HepG2 (cell line): ENCODE measurements around the gene ZNF474. TPM values are rescaled to one million over a fixed set of nuclear protein-coding genes. Genes with fewer than 3 reads are reported as not detected.

Experiments used
- ATAC-seq: fragments of 200-7000 bp; cut with Tn5 transposase; 3 replicates; pipeline ENCODE4 v1.9.1; 2020; ENCODE audit warnings: mild to moderate bottlenecking, moderate library complexity
- BruUV-seq: library from RNA; stranded (reverse); fragments of 400-500 nt; replicated peaks from 2 replicates; lab custom pipeline; 2021; lab: Mats Ljungman, UMichigan
- CTCF ChIA-PET: fragments of 300-600 bp; formaldehyde crosslinking; extraction: SDS; loops from one replicate; lab custom pipeline; 2021; ENCODE audit warnings: low total read pairs, inconsistent platforms, low intra/inter-chr PET ratio; lab: Yijun Ruan, JAX
- POLR2A ChIA-PET: fragments of 350-600 bp; sonication (Branson Sonifier 250); formaldehyde crosslinking; loops from one replicate; lab custom pipeline; 2020; ENCODE audit warnings: antibody characterized with exemption, inconsistent platforms; lab: Yijun Ruan, JAX
- DNase-seq: peaks from one replicate; pipeline ENCODE4 v3.0.0-alpha.2; 2015; ENCODE audit warnings: low spot score
- FAIRE-seq: peaks from 3 replicates; lab custom pipeline; 2011; peaks lifted over from hg19 to GRCh38; lab: Jason Lieb, UNC
- H2AFZ ChIP-seq: one replicate; pipeline ENCODE4 v1.6.1; 2011; ENCODE audit warnings: low read length, inconsistent platforms
- H3K27ac ChIP-seq: fragments of 300-600 bp; 3 replicates; pipeline ENCODE4 v1.8.0; 2011; ENCODE audit warnings: mixed run types, mild to moderate bottlenecking, mixed read lengths, low read length, inconsistent platforms; ENCODE audit not compliant: insufficient read depth; ENCODE audit errors: extremely low read length
- H3K27me3 ChIP-seq, 2 experiments: fragments of 200-600 bp in 1 of 2; 2 replicates in 1 of 2; 3 replicates in 1 of 2; pipeline versions ENCODE4 v1.6.0 to v1.8.0; 2011; ENCODE audit warnings: low read length in 2 of 2, mild to moderate bottlenecking in 2 of 2, moderate library complexity in 2 of 2, inconsistent platforms in 1 of 2; ENCODE audit not compliant: insufficient read depth in 2 of 2, control insufficient read depth in 1 of 2
- H3K36me3 ChIP-seq, 2 experiments: fragments of 200-600 bp in 1 of 2; replicated peaks in 1 of 2; 2 replicates in 1 of 2; 3 replicates in 1 of 2; pipeline versions ENCODE4 v1.5.1 to v1.8.0; 2011; ENCODE audit warnings: low read length in 2 of 2, inconsistent platforms in 1 of 2; ENCODE audit not compliant: insufficient read depth in 2 of 2, control insufficient read depth in 1 of 2
- H3K4me1 ChIP-seq: 2 replicates; pipeline ENCODE4 v1.5.1; 2012; ENCODE audit warnings: low read length, inconsistent platforms; ENCODE audit not compliant: insufficient read depth
- H3K4me2 ChIP-seq: 2 replicates; pipeline ENCODE4 v1.6.0; 2011; ENCODE audit warnings: low read depth, low read length, inconsistent platforms
- H3K4me3 ChIP-seq, 3 experiments: fragments of 200-600 bp in 1 of 3; sonication (generic), shearing (Covaris generic) in 1 of 3; replicated peaks in 1 of 3; 2 replicates each; pipeline ENCODE4 v1.5.1; 2011 to 2016; ENCODE audit warnings: low read length in 3 of 3, inconsistent platforms in 2 of 3, low read depth in 2 of 3, mild to moderate bottlenecking in 2 of 3, control low read depth in 1 of 3, mixed read lengths in 1 of 3; ENCODE audit not compliant: insufficient read depth in 1 of 3
- H3K79me2 ChIP-seq: one replicate; pipeline ENCODE4 v1.6.1; 2011; ENCODE audit warnings: low read length, inconsistent platforms; ENCODE audit not compliant: insufficient read depth
- H3K9ac ChIP-seq: 2 replicates; pipeline ENCODE4 v1.6.0; 2011; ENCODE audit warnings: mild to moderate bottlenecking, low read depth, low read length, inconsistent platforms; ENCODE audit not compliant: insufficient read depth
- H3K9me3 ChIP-seq: 2 replicates; pipeline ENCODE4 v1.5.1; 2012; ENCODE audit warnings: mild to moderate bottlenecking, low read length
- H4K20me1 ChIP-seq: 2 replicates; pipeline ENCODE4 v1.6.0; 2011; ENCODE audit warnings: inconsistent platforms, mild to moderate bottlenecking, low read length, moderate library complexity; ENCODE audit not compliant: insufficient read depth
- KDM2A ChIP-seq: sonication (generic); formaldehyde crosslinking; IDR thresholded peaks from 2 replicates; pipeline ENCODE4 v1.4.0; 2020; ENCODE audit warnings: low read depth, missing genetic modification reagents, borderline replicate concordance
- KLF16 ChIP-seq, 2 experiments: sonication (generic) in 1 of 2; formaldehyde crosslinking in 1 of 2; IDR thresholded peaks; 2 replicates each; pipeline versions ENCODE4 v1.6.1 to v1.8.0; 2016 to 2023; ENCODE audit warnings: missing genetic modification reagents in 2 of 2, missing compliant biosample characterization in 1 of 2
- MED13 ChIP-seq: sonication (generic); formaldehyde crosslinking; IDR thresholded peaks from 2 replicates; pipeline ENCODE4 v1.5.0; 2020; ENCODE audit warnings: missing genetic modification reagents
- MED8 ChIP-seq: sonication (generic); formaldehyde crosslinking; IDR thresholded peaks from 2 replicates; pipeline ENCODE4 v1.8.1; 2023; ENCODE audit warnings: mild to moderate bottlenecking, missing genetic modification reagents; ENCODE audit not compliant: insufficient replicate concordance
- MYPOP ChIP-seq: sonication (generic); formaldehyde crosslinking; IDR thresholded peaks from 2 replicates; pipeline ENCODE4 v1.8.1; 2023; ENCODE audit warnings: mild to moderate bottlenecking, moderate library complexity, missing genetic modification reagents
- PLRG1 ChIP-seq: fragments of 450-650 bp; conservative IDR thresholded peaks from 2 replicates; pipeline ENCODE4 v1.6.1; 2016
- REPIN1 ChIP-seq: sonication (generic); formaldehyde crosslinking; IDR thresholded peaks from 2 replicates; pipeline ENCODE4 v1.8.0; 2022; ENCODE audit warnings: missing genetic modification reagents, low read depth, mild to moderate bottlenecking, borderline replicate concordance
- SRSF1 ChIP-seq: fragments of 200-400 bp; formaldehyde crosslinking; optimal IDR thresholded peaks from 2 replicates; pipeline ENCODE3; 2017; ENCODE audit warnings: mild to moderate bottlenecking, low read depth, low read length, moderate library complexity
- ZFP82 ChIP-seq: sonication (generic); formaldehyde crosslinking; IDR thresholded peaks from 2 replicates; pipeline ENCODE4 v1.5.1; 2020; ENCODE audit warnings: mild to moderate bottlenecking, missing genetic modification reagents, borderline replicate concordance
- ZFYVE20 ChIP-seq: sonication (generic); formaldehyde crosslinking; IDR thresholded peaks from 2 replicates; pipeline ENCODE4 v1.8.0; 2023; ENCODE audit warnings: low read depth, mild to moderate bottlenecking, moderate library complexity, missing genetic modification reagents, borderline replicate concordance
- ZMYM4 ChIP-seq: sonication (generic); formaldehyde crosslinking; IDR thresholded peaks from 2 replicates; pipeline ENCODE4 v1.8.1; 2023; ENCODE audit warnings: mild to moderate bottlenecking, missing genetic modification reagents
- ZNF17 ChIP-seq: sonication (generic); formaldehyde crosslinking; IDR thresholded peaks from 2 replicates; pipeline ENCODE4 v1.5.0; 2020; ENCODE audit warnings: mild to moderate bottlenecking, missing genetic modification reagents
- ZNF354B ChIP-seq: sonication (generic); formaldehyde crosslinking; IDR thresholded peaks from 2 replicates; pipeline ENCODE4 v1.8.0; 2022; ENCODE audit warnings: mild to moderate bottlenecking, missing genetic modification reagents
- ZNF510 ChIP-seq: sonication (generic); formaldehyde crosslinking; IDR thresholded peaks from 2 replicates; pipeline ENCODE4 v1.4.0; 2020; ENCODE audit warnings: low read depth, mild to moderate bottlenecking, missing genetic modification reagents
- ZNF839 ChIP-seq: sonication (generic); formaldehyde crosslinking; IDR thresholded peaks from 2 replicates; pipeline ENCODE4 v1.4.0; 2020; ENCODE audit warnings: missing genetic modification reagents, mild to moderate bottlenecking, borderline replicate concordance
- WGBS: methylation state at CpG from one replicate; pipeline ENCODE4 v1.1.6; 2017; ENCODE audit warnings: low lambda C conversion rate; 5-methylcytosine and 5-hydroxymethylcytosine counted together
- in situ Hi-C: cut with HindIII; loops from 2 replicates; pipeline ENCODE4 v1.10.0; 2017; ENCODE audit warnings: low pct_unique_long_range_greater_than_20kb; ENCODE audit not compliant: extremely low pct_ligation_motif_present
- intact Hi-C: fragments of 100-400 bp; cut with micrococcal nuclease; formaldehyde crosslinking; loops from one replicate; pipeline ENCODE4 v1.10.0; 2022; ENCODE audit not compliant: unreplicated experiment
- polyA plus RNA-seq, 8 experiments: library from polyadenylated mRNA; depleted of rRNA in 3 of 8; stranded (reverse) in 7 of 8; unstranded in 1 of 8; fragments of >200 nt; fragmentation: Illumina TruSeq in 4 of 8; extraction: Trizol in 4 of 8; gene quantifications; 2 replicates each; pipeline versions ENCODE4 v1.2.1 to v1.2.3, GENCODE V29; 2011 to 2016; ENCODE audit warnings: low read depth in 4 of 8, missing spikeins in 1 of 8, mixed read lengths in 1 of 8; ENCODE audit not compliant: insufficient read depth in 1 of 8
- total RNA-seq, 5 experiments: library from RNA; depleted of rRNA; stranded (reverse); fragments of >200 nt; fragmentation: Illumina TruSeq; extraction: Trizol; gene quantifications; 2 replicates each; pipeline ENCODE4 v1.2.3, GENCODE V29; 2016; ENCODE audit warnings: low read depth in 1 of 5
- TF ChIP-seq, protein P1 (sequence below): sonication (generic); formaldehyde crosslinking; IDR thresholded peaks from 2 replicates; pipeline ENCODE4 v1.4.0; 2020; ENCODE audit warnings: missing genetic modification reagents
- TF ChIP-seq, protein P2 (sequence below): sonication (generic); formaldehyde crosslinking; IDR thresholded peaks from 2 replicates; pipeline ENCODE4 v1.9.0; 2021; ENCODE audit warnings: missing genetic modification reagents, mild to moderate bottlenecking, borderline replicate concordance
- TF ChIP-seq, protein P3 (sequence below): sonication (generic); formaldehyde crosslinking; IDR thresholded peaks from 2 replicates; pipeline ENCODE4 v1.8.0; 2022; ENCODE audit warnings: missing genetic modification reagents, mild to moderate bottlenecking, borderline replicate concordance
- TF ChIP-seq, protein P4 (sequence below): IDR thresholded peaks from 2 replicates; pipeline ENCODE4 v1.6.1; 2016; ENCODE audit warnings: missing biosample characterization, missing genetic modification reagents, low read depth

Gene ZNF474
- total and polyA plus RNA-seq, 2 of the 13 experiments (the other 11 are each of a cell fraction or from before 2014, with no cell fraction given), result 0.07 TPM; not detected in 1

- no peak for TF ChIP-seq ZFYVE20
- TF ChIP-seq ZFP82 (CRISPR knock-in tag), result no peak
- TF ChIP-seq, protein P1, sequence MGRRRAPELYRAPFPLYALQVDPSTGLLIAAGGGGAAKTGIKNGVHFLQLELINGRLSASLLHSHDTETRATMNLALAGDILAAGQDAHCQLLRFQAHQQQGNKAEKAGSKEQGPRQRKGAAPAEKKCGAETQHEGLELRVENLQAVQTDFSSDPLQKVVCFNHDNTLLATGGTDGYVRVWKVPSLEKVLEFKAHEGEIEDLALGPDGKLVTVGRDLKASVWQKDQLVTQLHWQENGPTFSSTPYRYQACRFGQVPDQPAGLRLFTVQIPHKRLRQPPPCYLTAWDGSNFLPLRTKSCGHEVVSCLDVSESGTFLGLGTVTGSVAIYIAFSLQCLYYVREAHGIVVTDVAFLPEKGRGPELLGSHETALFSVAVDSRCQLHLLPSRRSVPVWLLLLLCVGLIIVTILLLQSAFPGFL (CRISPR knock-in tag), result no peak
- TF ChIP-seq ZNF17 (CRISPR knock-in tag), result no peak
- TF ChIP-seq KDM2A (CRISPR knock-in tag), result no peak
Observed at GRCh38 chr5:122130152-122130551, 806 bp downstream of the ZNF474 start (continued).

DNA sequence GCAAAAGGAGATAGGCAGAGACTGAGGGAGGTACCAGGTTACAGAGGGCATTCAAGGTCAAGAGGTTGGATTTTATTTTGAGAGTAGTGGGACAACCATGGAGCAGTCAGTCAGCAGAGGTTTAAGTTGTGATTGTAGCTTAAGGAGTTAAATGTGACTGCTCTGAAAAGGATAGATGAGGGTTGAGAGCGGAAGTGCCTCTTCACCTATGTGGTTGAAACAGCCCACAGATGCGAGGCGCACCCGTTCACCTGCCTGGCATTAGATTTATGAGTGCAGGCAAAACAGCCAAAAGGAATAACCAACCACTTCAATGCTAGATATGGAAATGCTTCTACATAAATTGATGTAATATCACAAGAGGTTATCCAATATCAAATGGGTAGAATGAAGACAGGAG is 8.4 kb downstream of the ZNF474 start:
- Histone ChIP-seq H3K9ac (no peak overlapping the region), H3K4me1 (no peaks in the 10 kb centered on the region), H3K79me2 (no peaks in the 10 kb centered on the region), H3K4me3 (no peak overlapping the region), H3K9me3 (no peaks in the 10 kb centered on the region), H3K4me2 (no peak overlapping the region), H3K36me3 (no peaks in the 10 kb centered on the region), H4K20me1 (no peaks in the 10 kb centered on the region), H2AFZ (no peak overlapping the region), H3K27ac (no peak overlapping the region), H3K27me3 (no peaks in the 10 kb centered on the region)
- DNase-seq (no peak), ATAC-seq (no peak), FAIRE-seq (no peak)
- in situ Hi-C loops, result no loop called here
- intact Hi-C loops, result no loop called here
- WGBS, result 50% methylated on average over 4 of the region's 4 CpGs
- CTCF ChIA-PET, result no interaction called here
- no TSS peak for BruUV-seq
- POLR2A ChIA-PET, result no interaction called here
- TF ChIP-seq, protein P2, sequence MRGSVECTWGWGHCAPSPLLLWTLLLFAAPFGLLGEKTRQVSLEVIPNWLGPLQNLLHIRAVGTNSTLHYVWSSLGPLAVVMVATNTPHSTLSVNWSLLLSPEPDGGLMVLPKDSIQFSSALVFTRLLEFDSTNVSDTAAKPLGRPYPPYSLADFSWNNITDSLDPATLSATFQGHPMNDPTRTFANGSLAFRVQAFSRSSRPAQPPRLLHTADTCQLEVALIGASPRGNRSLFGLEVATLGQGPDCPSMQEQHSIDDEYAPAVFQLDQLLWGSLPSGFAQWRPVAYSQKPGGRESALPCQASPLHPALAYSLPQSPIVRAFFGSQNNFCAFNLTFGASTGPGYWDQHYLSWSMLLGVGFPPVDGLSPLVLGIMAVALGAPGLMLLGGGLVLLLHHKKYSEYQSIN (CRISPR knock-in tag), result no peak
- TF ChIP-seq, protein P3, sequence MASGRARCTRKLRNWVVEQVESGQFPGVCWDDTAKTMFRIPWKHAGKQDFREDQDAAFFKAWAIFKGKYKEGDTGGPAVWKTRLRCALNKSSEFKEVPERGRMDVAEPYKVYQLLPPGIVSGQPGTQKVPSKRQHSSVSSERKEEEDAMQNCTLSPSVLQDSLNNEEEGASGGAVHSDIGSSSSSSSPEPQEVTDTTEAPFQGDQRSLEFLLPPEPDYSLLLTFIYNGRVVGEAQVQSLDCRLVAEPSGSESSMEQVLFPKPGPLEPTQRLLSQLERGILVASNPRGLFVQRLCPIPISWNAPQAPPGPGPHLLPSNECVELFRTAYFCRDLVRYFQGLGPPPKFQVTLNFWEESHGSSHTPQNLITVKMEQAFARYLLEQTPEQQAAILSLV (CRISPR knock-in tag), result no peak
- TF ChIP-seq, protein P4, sequence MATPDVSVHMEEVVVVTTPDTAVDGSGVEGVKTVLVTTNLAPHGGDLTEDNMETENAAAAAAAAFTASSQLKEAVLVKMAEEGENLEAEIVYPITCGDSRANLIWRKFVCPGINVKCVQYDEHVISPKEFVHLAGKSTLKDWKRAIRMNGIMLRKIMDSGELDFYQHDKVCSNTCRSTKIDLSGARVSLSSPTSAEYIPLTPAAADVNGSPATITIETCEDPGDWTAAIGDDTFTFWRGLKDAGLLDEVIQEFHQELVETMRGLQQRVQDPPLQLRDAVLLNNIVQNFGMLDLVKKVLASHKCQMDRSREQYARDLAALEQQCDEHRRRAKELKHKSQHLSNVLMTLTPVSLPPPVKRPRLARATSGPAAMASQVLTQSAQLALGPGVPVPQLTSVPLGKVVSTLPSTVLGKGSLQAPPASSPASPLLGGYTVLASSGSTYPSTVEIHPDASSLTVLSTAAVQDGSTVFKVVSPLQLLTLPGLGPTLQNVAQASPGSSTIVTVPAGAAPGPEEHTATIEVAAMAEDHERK (CRISPR knock-in tag), result no peak
- TF ChIP-seq PLRG1, result no peak
- TF ChIP-seq ZNF839, result no peak
- TF ChIP-seq SRSF1, result no peak
- no peak for TF ChIP-seq MYPOP (CRISPR knock-in tag)
- TF ChIP-seq ZMYM4 (CRISPR knock-in tag), result no peak
- TF ChIP-seq REPIN1 (CRISPR knock-in tag), result no peak
- no peak for TF ChIP-seq MED13 (CRISPR knock-in tag)
- TF ChIP-seq MED8, result no peak
- TF ChIP-seq ZNF510 (CRISPR knock-in tag), result no peak
- TF ChIP-seq KLF16 (CRISPR knock-in tag; IDR thresholded peaks at IDR 0.05), result no peak
- TF ChIP-seq ZNF354B (CRISPR knock-in tag), result no peak
